Myometrial cell (primary cell): ENCODE data around the gene GEMIN4. TPM values are rescaled to one million over a fixed set of nuclear protein-coding genes. Genes with fewer than 3 reads are reported as not detected.

Experiments used
- total RNA-seq: library from RNA; depleted of rRNA; stranded (reverse); fragments of >200 nt; gene quantifications from 2 replicates; pipeline ENCODE4 v1.2.3, GENCODE V29; 2015

Gene GEMIN4
- 14.0 and 21.6 TPM in 2 replicates for total RNA-seq

DNA sequence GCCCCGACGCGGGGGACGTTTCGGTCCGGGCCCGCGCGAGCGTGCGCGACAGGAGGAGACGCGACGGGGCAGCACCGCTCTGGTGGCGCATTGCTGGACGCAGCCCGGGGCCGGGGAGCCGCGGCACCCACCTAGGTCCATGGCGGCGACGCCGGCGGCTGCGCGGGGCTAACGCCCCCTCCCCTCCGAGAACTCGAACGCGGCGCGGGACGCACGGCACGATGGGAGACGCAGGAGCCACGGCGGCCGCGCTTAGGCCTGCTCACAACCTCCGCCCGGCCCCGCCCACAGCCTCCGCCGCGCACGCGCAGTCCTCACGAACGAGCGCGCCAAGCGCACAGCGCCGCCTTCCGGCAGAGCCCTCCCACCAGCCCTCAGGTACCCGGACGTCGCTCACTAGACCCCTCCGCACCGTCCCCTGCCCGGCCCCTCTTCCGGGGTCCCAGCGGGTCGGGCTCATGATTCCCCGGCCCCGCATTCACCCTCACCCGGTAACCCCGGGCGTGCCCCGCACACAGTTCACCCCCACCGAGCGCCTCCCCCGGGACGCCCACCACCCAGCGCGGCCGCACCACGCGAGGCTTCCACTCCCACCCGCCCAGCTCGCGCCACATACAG lies at the start of gene GEMIN4:
Gene GEMIN4 (minus strand): TSS at position 263 of the 618 bp plus-strand sequence. CDS start 122 bp downstream, at position 141.

GRCh38 chr17:781805-782731 lies 30.0 kb upstream of the GEMIN4 start, which contains the start of the genes GLOD4 and MRM3:
GLOD4 (minus strand) TSS chr17:782280; CDS start chr17:782255, 25 bp downstream.
MRM3 (plus strand) TSS chr17:782353; CDS start chr17:782379, 26 bp downstream.

GRCh38 chr17:732067-732901 lies 19.8 kb downstream of the GEMIN4 start, which contains the start of gene TLCD3A:
TLCD3A (plus strand) TSS chr17:732596; CDS start chr17:732648, 52 bp downstream.

Other genes with a start within 250 kb of the GEMIN4 start
- 11.5 and 25.7 TPM in 2 replicates for gene VPS53, start 37.4 kb downstream of the GEMIN4 start, total RNA-seq
- gene TLCD3A, start 19.7 kb downstream of the GEMIN4 start, total RNA-seq, result 17.9 and 19.1 TPM in 2 replicates
- gene GLOD4, start 30.0 kb upstream of the GEMIN4 start, total RNA-seq, result 29.4 and 66.9 TPM in 2 replicates
- 23.9 and 31.9 TPM in 2 replicates for gene MRM3, start 30.1 kb upstream of the GEMIN4 start, total RNA-seq
- gene NXN, start 227.5 kb upstream of the GEMIN4 start, total RNA-seq, result 93.9 and 97.2 TPM in 2 replicates
- gene TIMM22, start 244.9 kb upstream of the GEMIN4 start, total RNA-seq, result 18.8 and 19.3 TPM in 2 replicates